Mucosa of stomach (tissue), 1 donor: ENCODE data around the gene FAM185A.

Experiments
- H3K27me3 ChIP-seq: one replicate; pipeline ENCODE4 v1.7.0; 2013; ENCODE audit warnings: mild to moderate bottlenecking, low read length; ENCODE audit not compliant: control insufficient read depth, insufficient read depth
- H3K36me3 ChIP-seq: one replicate; pipeline ENCODE4 v1.7.0; 2013; ENCODE audit warnings: low read length; ENCODE audit not compliant: control insufficient read depth, insufficient read depth
- H3K4me1 ChIP-seq: one replicate; pipeline ENCODE4 v1.7.0; 2013; ENCODE audit warnings: mild to moderate bottlenecking, low read length; ENCODE audit not compliant: control insufficient read depth, insufficient read depth
- H3K4me3 ChIP-seq: one replicate; pipeline ENCODE4 v1.7.0; 2013; ENCODE audit warnings: low read length
- H3K9ac ChIP-seq: one replicate; pipeline ENCODE4 v1.7.0; 2013; ENCODE audit warnings: mild to moderate bottlenecking, low read length, moderate library complexity
- H3K9me3 ChIP-seq: one replicate; pipeline ENCODE4 v1.7.0; 2013; ENCODE audit warnings: mild to moderate bottlenecking, low read length, moderate library complexity; ENCODE audit not compliant: control insufficient read depth
- donor health status: Pancreatic carcinoma.

The FAM185A gene

DNA sequence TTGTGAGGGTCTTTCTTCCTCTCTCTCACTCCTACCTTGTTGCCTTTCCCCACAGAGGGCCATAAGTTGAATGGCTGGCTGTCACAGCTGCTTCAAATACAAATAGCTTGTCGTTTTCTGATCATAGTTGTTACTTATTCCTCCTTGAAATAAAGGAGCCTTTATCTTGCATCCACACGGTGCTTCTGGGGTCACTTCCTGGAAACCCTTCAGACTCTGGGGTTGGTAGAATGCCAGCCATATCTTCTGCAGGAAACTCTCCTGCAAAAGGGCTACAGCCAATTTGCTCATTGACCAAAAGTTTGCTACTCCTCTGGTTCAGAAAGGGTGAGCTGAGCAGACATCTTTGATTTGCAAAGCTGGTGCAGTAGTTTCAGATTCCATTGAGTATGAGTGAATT is 70.4 kb downstream of the FAM185A start:
- Histone ChIP-seq H3K36me3 (no peaks in the 10 kb centered on the region), H3K4me1 (peaks cover 28% of the 10 kb centered on the region), H3K27me3 (no peaks in the 10 kb centered on the region), H3K4me3 (no peak overlapping the region), H3K9me3 (no peaks in the 10 kb centered on the region), H3K9ac (no peak overlapping the region)

DNA sequence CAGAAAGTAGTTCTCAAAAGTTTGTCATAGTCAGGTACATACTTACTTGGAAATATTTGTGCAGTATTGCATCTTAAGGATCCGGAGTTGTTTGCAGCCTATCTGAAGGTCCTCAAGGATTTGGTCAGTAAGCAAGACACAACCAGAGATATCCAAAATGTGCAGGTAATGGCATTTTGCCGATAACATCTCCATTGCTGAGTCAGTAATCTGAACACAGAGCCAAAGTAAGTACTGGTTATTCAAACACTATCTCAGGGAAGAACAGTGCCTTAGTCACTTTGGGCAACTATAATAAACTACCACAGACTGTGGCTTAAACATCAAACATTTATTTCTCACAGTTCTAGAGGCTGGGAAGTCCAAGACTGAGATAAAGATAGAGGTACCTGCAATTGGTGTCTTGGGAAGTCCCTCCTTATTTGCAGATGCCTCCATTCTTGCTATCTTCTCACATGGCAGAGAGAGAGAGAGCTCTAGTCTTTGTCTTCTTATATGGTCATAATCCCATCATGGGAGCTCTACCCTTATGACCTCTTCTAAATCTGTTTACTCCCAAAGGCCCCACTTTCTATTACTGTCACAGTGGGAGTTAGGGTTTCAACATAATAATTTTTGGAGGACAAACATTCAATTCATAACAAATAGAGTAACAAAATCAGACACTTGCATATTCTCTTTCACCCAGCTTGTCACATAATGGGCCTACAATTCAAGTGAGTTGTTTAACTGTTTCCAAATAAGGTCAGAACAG is 73.4 kb downstream of the FAM185A start:
- Histone ChIP-seq H3K9ac (no peak overlapping the region), H3K27me3 (no peaks in the 10 kb centered on the region), H3K4me3 (no peak overlapping the region), H3K9me3 (no peaks in the 10 kb centered on the region), H3K4me1 (peaks cover 23% of the 10 kb centered on the region), H3K36me3 (peaks cover 3% of the 10 kb centered on the region)

DNA sequence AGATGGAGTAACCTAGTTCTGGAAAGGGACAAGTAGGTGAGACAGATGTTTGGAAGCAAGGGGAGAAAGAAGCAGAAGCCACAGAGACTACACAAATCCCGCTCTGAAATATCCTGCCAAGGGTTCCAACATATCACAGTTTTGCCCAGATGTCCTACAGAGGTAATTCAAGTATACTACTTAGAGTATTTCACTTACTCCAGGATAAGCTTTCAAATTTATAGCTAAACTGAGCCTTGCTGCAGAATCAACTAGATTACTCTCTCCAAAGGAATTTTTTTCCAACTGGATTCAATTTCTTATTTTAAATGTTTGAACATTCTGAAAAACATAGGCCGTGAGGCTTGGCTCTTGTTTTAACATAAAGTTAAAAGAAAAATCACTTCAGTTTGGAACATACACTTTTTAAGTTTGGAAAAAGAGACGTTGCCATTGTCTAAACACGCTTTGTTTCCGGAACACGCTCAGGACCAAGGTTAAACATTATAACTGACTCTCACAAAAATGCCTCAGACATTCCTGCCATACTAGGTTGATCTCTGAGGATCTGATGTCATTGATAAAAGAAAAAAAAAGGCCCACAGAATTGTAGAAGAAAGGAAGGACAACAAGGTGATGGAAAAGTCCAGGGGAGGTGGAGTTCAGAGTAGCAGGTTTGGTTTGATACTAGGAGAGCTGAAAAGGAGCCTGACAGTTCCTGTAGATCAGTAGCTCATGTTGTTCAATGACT is 74.8 kb downstream of the FAM185A start:
- H3K4me1 ChIP-seq = peaks cover 14% of the 10 kb centered on the region
- H3K9me3 ChIP-seq = no peaks in the 10 kb centered on the region
- no peak overlapping the region for H3K4me3 ChIP-seq
- no peak overlapping the region for H3K9ac ChIP-seq
- H3K36me3 ChIP-seq = peaks cover 6% of the 10 kb centered on the region
- H3K27me3 ChIP-seq = no peaks in the 10 kb centered on the region

DNA sequence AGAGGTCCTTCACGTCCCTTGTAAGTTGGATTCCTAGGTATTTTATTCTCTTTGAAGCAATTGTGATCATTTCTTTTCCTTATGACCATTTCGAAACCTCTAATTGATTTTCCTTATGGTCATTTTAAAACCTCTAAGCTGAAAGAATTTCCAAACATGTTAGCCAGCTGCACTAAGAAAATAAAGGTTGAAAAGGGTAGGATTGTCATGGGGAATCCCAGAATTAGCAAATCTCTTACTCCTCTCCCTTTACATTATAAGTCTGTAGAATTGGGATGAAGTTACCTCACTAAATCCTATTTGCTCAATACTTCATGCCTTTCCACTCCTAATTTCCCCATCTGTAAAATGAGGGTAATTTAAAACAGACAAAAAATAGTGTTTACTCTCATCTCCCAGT is 79.5 kb downstream of the FAM185A start:
- no peak overlapping the region for H3K9ac ChIP-seq
- H3K4me3 ChIP-seq = no peak overlapping the region
- no peaks in the 10 kb centered on the region for H3K9me3 ChIP-seq

DNA sequence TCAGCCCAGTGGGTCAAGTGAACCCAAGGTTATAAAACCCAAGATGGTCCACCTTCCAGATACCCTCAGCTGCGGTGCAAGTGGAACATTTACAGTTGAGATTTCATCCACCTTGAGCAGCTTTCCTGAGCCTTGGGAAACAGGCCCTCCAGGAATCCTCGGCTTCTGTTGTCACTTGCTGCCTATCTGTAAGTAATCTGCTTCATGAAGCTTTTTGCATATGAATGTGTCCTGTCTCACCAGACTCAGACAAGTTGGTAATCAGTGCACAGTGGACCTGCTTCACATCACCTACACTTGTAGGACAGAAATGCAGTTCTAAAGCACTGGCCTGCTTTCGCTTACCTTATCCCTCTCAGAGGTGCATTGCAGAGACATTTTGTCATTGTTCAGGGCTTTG is 80.3 kb downstream of the FAM185A start:
- no peak overlapping the region for H3K9ac ChIP-seq
- H3K4me1 ChIP-seq = no peaks in the 10 kb centered on the region
- H3K4me3 ChIP-seq = no peak overlapping the region
- H3K36me3 ChIP-seq = peaks cover 6% of the 10 kb centered on the region
- H3K27me3 ChIP-seq = no peaks in the 10 kb centered on the region
- H3K9me3 ChIP-seq = no peaks in the 10 kb centered on the region

More for the DNA sequence above, 79.5 kb downstream of the FAM185A start:
- Histone ChIP-seq H3K27me3 (no peaks in the 10 kb centered on the region), H3K4me1 (no peaks in the 10 kb centered on the region), H3K36me3 (peaks cover 6% of the 10 kb centered on the region)

DNA sequence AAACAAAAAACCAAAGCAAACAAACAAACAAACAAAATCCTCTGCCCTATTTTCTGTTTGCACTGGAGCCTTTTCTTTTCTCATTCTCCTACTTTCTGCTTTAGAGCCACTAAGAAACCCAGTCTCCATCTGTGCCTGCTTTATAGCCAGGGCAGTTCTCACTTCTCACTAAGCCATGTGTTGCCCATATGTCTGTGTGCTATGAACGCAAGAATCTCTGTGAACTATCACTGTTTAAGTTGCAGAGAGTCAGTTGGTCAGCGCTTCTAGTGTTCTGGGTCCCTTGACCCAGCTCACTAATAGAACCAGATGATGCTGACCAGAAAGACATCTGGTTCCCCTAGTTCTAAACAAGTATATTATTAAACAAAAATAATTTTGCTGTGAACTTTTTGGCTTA is 81.4 kb downstream of the FAM185A start:
- H3K9ac ChIP-seq = no peak overlapping the region
- no peaks in the 10 kb centered on the region for H3K27me3 ChIP-seq
- no peak overlapping the region for H3K4me3 ChIP-seq

DNA sequence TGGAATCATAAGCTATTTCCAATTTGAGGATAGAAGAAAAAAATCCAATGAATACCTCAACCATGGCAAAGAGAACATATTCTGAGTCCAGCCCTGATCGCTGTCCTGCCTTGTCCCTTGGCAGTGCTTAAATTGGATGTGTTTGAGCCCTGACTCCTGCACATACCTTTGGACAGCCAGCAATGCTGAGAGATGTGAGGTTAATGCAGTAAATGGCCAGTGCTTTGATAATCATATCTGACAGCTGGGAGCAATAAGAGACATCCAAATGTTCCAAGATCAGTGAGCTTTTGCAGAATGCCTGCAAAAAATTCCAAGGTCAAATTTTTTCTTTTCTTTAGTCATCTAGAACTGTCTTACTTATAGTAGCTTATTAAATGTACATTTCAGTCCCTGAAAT is 83.9 kb downstream of the FAM185A start:
- Histone ChIP-seq H3K4me3 (no peak overlapping the region), H3K9ac (no peak overlapping the region), H3K9me3 (no peaks in the 10 kb centered on the region), H3K36me3 (no peaks in the 10 kb centered on the region), H3K4me1 (no peaks in the 10 kb centered on the region), H3K27me3 (no peaks in the 10 kb centered on the region)

More for the DNA sequence above, 81.4 kb downstream of the FAM185A start:
- no peaks in the 10 kb centered on the region for H3K9me3 ChIP-seq
- peaks cover 6% of the 10 kb centered on the region for H3K36me3 ChIP-seq
- H3K4me1 ChIP-seq = no peaks in the 10 kb centered on the region

DNA sequence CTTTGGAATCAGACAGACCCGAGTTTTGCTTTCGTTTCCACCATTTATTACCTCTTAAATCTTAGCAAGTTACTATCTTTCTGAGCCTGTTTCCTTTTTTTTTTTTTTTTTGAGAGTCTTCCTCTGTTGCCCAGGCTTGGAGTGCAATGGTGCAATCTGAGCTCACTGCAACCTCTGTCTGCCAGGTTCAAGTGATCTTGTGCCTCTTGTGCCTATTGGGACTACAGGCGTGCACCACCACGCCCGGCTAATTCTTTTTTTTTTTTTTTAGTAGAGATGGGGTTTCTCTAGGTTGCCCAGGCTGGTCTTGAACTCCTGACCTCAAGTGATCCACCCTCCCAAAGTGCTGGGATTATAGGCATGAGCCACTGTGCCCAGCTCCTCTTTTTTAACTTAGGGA is 84.5 kb downstream of the FAM185A start:
- Histone ChIP-seq H3K36me3 (no peaks in the 10 kb centered on the region), H3K27me3 (no peaks in the 10 kb centered on the region), H3K9ac (no peak overlapping the region), H3K9me3 (no peaks in the 10 kb centered on the region), H3K4me3 (no peak overlapping the region), H3K4me1 (no peaks in the 10 kb centered on the region)

DNA sequence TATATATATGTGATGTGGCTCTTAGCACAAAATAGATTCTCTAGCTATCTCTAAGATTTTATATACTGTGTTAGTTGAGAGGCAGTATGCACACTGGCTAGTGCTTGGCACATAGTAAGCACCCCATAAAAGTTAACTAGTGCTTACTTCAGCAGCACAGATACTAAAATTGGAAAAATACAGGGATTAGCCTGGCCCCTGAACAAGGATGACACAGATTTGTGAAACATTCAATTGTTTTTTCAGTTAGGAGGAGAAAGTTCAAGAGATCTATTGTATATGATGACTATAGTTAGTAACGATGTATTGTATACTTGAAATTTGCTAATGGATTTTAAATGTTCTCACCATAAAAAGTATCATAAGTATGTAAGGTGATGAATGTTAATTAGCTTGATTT is 85.7 kb downstream of the FAM185A start:
- no peak overlapping the region for H3K4me3 ChIP-seq
- no peaks in the 10 kb centered on the region for H3K9me3 ChIP-seq
- H3K4me1 ChIP-seq = no peaks in the 10 kb centered on the region
- no peaks in the 10 kb centered on the region for H3K36me3 ChIP-seq
- no peak overlapping the region for H3K9ac ChIP-seq
- H3K27me3 ChIP-seq = no peaks in the 10 kb centered on the region

DNA sequence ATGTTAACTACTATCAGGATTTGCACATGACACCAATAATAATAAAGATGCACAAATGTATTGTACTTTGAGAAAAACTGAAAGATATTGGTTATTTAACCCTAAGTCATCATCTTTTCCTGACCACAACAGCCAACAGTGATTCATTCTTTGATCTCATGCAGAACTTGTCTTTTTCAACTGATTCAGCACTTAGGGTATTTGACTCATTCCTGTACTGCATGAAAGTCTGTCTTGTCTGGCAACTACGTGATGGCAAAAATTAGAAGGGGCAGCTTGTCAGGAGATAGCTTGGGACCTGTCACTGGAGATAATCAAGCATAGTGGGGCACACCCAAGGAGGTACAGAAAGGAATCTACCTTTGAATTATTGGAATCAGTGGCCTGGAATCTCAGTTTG is 86.2 kb downstream of the FAM185A start:
- H3K9ac ChIP-seq = no peak overlapping the region
- H3K36me3 ChIP-seq = no peaks in the 10 kb centered on the region
- no peaks in the 10 kb centered on the region for H3K27me3 ChIP-seq
- H3K4me3 ChIP-seq = no peak overlapping the region
- H3K9me3 ChIP-seq = no peaks in the 10 kb centered on the region
- H3K4me1 ChIP-seq = no peaks in the 10 kb centered on the region

DNA sequence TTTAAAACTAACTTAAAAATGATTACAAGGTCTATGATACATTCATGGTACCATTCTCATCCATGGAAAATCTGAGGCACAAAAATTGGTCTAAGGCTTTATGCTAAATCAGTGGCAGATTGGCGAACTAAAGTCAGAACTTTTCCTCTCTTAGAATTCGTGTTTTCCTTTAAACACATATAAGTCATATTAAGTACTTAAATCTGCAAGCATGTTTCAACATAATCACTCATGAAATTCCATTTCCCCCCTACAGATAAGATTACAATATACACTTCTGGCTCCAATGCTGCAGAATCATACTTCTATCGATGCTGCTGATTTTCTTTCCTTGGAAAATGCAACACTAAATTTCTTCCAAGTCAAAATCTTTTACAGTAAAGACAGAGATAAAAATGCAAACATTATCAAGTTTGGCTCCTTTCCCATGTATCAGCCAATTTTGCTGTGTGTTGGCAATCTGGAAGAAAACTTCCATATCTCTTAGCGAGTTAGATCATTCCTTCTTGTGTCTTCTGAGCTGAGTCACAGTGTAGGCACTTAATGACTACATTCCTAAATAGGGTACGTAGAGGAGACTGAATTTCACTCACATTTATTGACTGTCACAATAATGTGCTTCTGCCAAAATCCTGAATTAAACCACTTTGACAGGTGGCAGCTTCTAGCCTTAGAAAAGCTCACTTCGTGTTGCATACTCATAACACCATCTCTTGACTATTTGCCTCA is 87.6 kb downstream of the FAM185A start:
- Histone ChIP-seq H3K4me3 (no peak overlapping the region), H3K4me1 (no peaks in the 10 kb centered on the region), H3K36me3 (no peaks in the 10 kb centered on the region), H3K27me3 (no peaks in the 10 kb centered on the region), H3K9ac (no peak overlapping the region), H3K9me3 (no peaks in the 10 kb centered on the region)

DNA sequence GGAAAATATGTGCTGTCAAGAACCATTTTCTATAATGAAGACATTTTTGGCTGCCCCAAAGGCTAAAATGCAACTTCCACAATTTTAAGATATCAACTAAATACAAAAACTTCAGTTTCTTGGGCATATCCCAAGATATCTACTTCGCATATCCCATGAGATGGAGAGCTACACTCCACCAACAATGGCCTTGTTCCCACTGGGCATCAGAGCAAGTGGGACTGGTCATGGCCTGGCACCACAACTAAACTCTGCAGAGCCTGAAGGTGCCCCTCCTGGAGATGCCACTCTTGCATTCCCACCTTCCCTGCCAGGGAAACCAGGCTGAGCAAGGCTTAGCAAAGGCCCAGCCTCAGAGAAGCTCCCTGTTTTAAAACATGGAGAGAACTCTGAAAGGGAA is 88.2 kb downstream of the FAM185A start:
- Histone ChIP-seq H3K36me3 (no peaks in the 10 kb centered on the region), H3K27me3 (no peaks in the 10 kb centered on the region), H3K4me1 (no peaks in the 10 kb centered on the region), H3K9ac (no peak overlapping the region), H3K4me3 (no peak overlapping the region), H3K9me3 (no peaks in the 10 kb centered on the region)
